Hepatocyte (in vitro differentiated cells): ENCODE results near the gene ACSL5.

Source experiments
- CTCF ChIP-seq: fragments of 200-600 bp; sonication (generic); IDR thresholded peaks from 2 replicates; pipeline ENCODE4 v1.5.1; 2016; ENCODE audit warnings: antibody characterized with exemption, mild to moderate bottlenecking; ENCODE audit not compliant: poor library complexity
- EZH2 ChIP-seq: fragments of 200-600 bp; sonication (generic); IDR thresholded peaks from 2 replicates; pipeline ENCODE4 v1.6.1; 2016; ENCODE audit warnings: antibody characterized with exemption, mild to moderate bottlenecking, borderline replicate concordance
- EZH2phosphoT487 ChIP-seq: fragments of 200-600 bp; sonication (generic); IDR thresholded peaks from one replicate; pipeline ENCODE4 v1.6.1; 2018; ENCODE audit warnings: antibody characterized with exemption, mild to moderate bottlenecking, low read depth, moderate library complexity; ENCODE audit not compliant: unreplicated experiment, severe bottlenecking

- TF ChIP-seq CTCF (no peak), EZH2 (no peak), EZH2phosphoT487 (no peak)
Observed at GRCh38 chr10:112345743-112346142, 28.2 kb upstream of the ACSL5 start.
